ENCODE measurements around the gene HNMT. TPM values are rescaled to one million over a fixed set of nuclear protein-coding genes. Genes with fewer than 3 reads are reported as not detected.

Gene HNMT
- total RNA-seq, 4 donors from 2014 or later: 7.6 to 21.5 (median 8.8) TPM

- TF ChIP-seq, protein P1, sequence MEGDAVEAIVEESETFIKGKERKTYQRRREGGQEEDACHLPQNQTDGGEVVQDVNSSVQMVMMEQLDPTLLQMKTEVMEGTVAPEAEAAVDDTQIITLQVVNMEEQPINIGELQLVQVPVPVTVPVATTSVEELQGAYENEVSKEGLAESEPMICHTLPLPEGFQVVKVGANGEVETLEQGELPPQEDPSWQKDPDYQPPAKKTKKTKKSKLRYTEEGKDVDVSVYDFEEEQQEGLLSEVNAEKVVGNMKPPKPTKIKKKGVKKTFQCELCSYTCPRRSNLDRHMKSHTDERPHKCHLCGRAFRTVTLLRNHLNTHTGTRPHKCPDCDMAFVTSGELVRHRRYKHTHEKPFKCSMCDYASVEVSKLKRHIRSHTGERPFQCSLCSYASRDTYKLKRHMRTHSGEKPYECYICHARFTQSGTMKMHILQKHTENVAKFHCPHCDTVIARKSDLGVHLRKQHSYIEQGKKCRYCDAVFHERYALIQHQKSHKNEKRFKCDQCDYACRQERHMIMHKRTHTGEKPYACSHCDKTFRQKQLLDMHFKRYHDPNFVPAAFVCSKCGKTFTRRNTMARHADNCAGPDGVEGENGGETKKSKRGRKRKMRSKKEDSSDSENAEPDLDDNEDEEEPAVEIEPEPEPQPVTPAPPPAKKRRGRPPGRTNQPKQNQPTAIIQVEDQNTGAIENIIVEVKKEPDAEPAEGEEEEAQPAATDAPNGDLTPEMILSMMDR (IDR thresholded peaks at IDR 0.05 in 4 of 5, conservative IDR thresholded peaks at IDR 0.05 in 1 of 5): no peak
- TF ChIP-seq POLR2A (IDR thresholded peaks at IDR 0.05): no peak
- in situ Hi-C loops (cut with MboI; ENCODE audit: low sequenced_read_pairs in 4 of 4): no loop called here
- DNase-seq (no peak), ATAC-seq (no peak)
- H3K4me1 ChIP-seq: peaks cover 0 to 3% of the 10 kb centered on the region in 2 donors
- no peaks in the 10 kb centered on the region for H3K9me3 ChIP-seq
- no peaks in the 10 kb centered on the region for H3K36me3 ChIP-seq
- no peak overlapping the region for H3K27ac ChIP-seq
- H3K4me3 ChIP-seq: no peak overlapping the region
- intact Hi-C loops (cut with DNase I; ENCODE audit: low total_unique reads): no loop called here
- no peaks in the 10 kb centered on the region for H3K27me3 ChIP-seq
Observed at GRCh38 chr2:138063181-138063580, 98.9 kb downstream of the HNMT start.

All from gastrocnemius medialis (tissue), 4 donors.